Calu3 (cell line): ENCODE measurements around the gene SCN4A. TPM values are rescaled to one million over a fixed set of nuclear protein-coding genes. Genes with fewer than 3 reads are reported as not detected.
A peak's percentile ranks its signal among the peaks of the same experiment; 100 is the strongest.

ENCODE experiments used
- BruUV-seq: library from RNA; stranded (reverse); fragments of 400-500 nt; replicated peaks from 2 replicates; lab custom pipeline; 2021; lab: Mats Ljungman, UMichigan
- CTCF ChIA-PET: fragments of 300-600 bp; sonication (Branson Sonifier 250); formaldehyde crosslinking; loops from one replicate; lab custom pipeline; 2022; ENCODE audit warnings: antibody characterized with exemption; lab: Charles Lee
- DNase-seq: peaks from one replicate; pipeline ENCODE4 v3.0.0; 2022
- H3K27ac Mint-ChIP-seq: one replicate; pipeline ENCODE4 v1.8.0; 2022; ENCODE audit warnings: mixed read lengths; ENCODE audit not compliant: unreplicated experiment
- H3K27me3 Mint-ChIP-seq: one replicate; pipeline ENCODE4 v1.8.0; 2022; ENCODE audit warnings: mixed read lengths; ENCODE audit not compliant: unreplicated experiment
- H3K36me3 Mint-ChIP-seq: one replicate; pipeline ENCODE4 v1.8.0; 2022; ENCODE audit warnings: mild to moderate bottlenecking, moderate library complexity, mixed read lengths; ENCODE audit not compliant: insufficient read depth, unreplicated experiment
- H3K4me1 Mint-ChIP-seq: one replicate; pipeline ENCODE4 v1.8.0; 2022; ENCODE audit warnings: mild to moderate bottlenecking, low read depth, mixed read lengths; ENCODE audit not compliant: unreplicated experiment
- H3K4me3 Mint-ChIP-seq: one replicate; pipeline ENCODE4 v1.8.0; 2022; ENCODE audit warnings: mild to moderate bottlenecking, low read depth, moderate library complexity, mixed read lengths; ENCODE audit not compliant: unreplicated experiment
- H3K9me3 Mint-ChIP-seq: one replicate; pipeline ENCODE4 v1.8.0; 2022; ENCODE audit warnings: low read depth, mixed read lengths; ENCODE audit not compliant: unreplicated experiment
- intact Hi-C: fragments of 100-400 bp; cut with micrococcal nuclease; formaldehyde crosslinking; loops from one replicate; pipeline ENCODE4 v1.10.0; 2022; ENCODE audit not compliant: unreplicated experiment
- total RNA-seq: library from RNA; stranded (reverse); gene quantifications from 2 replicates; pipeline ENCODE4 v1.2.3, GENCODE V29; 2022
- TF ChIP-seq, protein P1 (sequence below): fragments of 200-600 bp; IDR thresholded peaks from one replicate; pipeline ENCODE4 v1.8.0; 2022; ENCODE audit warnings: antibody characterized with exemption; ENCODE audit not compliant: unreplicated experiment

SCN4A gene
- total RNA-seq, 1 experiment from 2014 or later, result not detected

GRCh38 chr17:63997341-63998048, 24.8 kb upstream of the SCN4A start:
- Mint-ChIP-seq H3K27ac (no peak overlapping the region), H3K4me1 (no peaks in the 10 kb centered on the region), H3K27me3 (peaks cover 57% of the 10 kb centered on the region), H3K9me3 (no peaks in the 10 kb centered on the region), H3K4me3 (peak overlapping the region; percentile 92), H3K36me3 (peaks cover 17% of the 10 kb centered on the region)
- CTCF ChIA-PET, result no interaction called here
- intact Hi-C loops, result no loop called here
- no TSS peak for BruUV-seq
- no peak for DNase-seq
- TF ChIP-seq, protein P1, sequence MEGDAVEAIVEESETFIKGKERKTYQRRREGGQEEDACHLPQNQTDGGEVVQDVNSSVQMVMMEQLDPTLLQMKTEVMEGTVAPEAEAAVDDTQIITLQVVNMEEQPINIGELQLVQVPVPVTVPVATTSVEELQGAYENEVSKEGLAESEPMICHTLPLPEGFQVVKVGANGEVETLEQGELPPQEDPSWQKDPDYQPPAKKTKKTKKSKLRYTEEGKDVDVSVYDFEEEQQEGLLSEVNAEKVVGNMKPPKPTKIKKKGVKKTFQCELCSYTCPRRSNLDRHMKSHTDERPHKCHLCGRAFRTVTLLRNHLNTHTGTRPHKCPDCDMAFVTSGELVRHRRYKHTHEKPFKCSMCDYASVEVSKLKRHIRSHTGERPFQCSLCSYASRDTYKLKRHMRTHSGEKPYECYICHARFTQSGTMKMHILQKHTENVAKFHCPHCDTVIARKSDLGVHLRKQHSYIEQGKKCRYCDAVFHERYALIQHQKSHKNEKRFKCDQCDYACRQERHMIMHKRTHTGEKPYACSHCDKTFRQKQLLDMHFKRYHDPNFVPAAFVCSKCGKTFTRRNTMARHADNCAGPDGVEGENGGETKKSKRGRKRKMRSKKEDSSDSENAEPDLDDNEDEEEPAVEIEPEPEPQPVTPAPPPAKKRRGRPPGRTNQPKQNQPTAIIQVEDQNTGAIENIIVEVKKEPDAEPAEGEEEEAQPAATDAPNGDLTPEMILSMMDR, result no peak

- no TSS peak for BruUV-seq
- CTCF ChIA-PET, result no interaction called here
- no peak overlapping the region for H3K27ac Mint-ChIP-seq
- H3K4me1 Mint-ChIP-seq, result no peaks in the 10 kb centered on the region
- DNase-seq, result no peak
- TF ChIP-seq, protein P1, result no peak
- H3K36me3 Mint-ChIP-seq, result peaks cover 17% of the 10 kb centered on the region
- peak overlapping the region; percentile 92 for H3K4me3 Mint-ChIP-seq
- H3K9me3 Mint-ChIP-seq, result no peaks in the 10 kb centered on the region
- intact Hi-C loops, result no loop called here
- H3K27me3 Mint-ChIP-seq, result peaks cover 66% of the 10 kb centered on the region
Measured at GRCh38 chr17:63996430-63997182, 23.9 kb upstream of the SCN4A start.

DNA sequence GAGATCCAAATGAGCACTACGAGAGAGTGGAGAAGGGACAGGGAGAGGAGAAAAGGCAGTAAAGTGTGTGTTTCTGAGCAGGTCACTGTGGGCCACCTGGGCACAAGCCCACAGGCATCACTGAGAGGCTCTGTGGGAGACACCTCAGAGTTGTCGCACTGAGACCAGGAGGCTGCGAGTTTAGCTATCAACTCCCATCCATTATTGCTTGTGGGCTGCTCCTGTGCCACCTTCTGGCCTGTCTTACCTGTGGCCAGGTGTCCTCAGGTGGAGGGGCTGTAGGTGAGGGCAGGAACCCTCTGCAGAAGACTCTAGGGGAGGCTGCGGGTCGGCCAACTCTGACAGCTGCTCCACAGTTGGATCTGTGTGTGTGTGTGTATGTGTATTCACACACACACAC, 22.9 kb upstream of the SCN4A start:
- TF ChIP-seq, protein P1, result no peak
- intact Hi-C loops, result no loop called here
- Mint-ChIP-seq H3K9me3 (no peaks in the 10 kb centered on the region), H3K4me3 (no peak overlapping the region), H3K4me1 (no peaks in the 10 kb centered on the region), H3K36me3 (peaks cover 17% of the 10 kb centered on the region), H3K27me3 (peaks cover 75% of the 10 kb centered on the region), H3K27ac (no peak overlapping the region)
- no peak for DNase-seq
- BruUV-seq, result no TSS peak
- CTCF ChIA-PET, result no interaction called here

- H3K4me1 Mint-ChIP-seq, result no peaks in the 10 kb centered on the region
- no TSS peak for BruUV-seq
- CTCF ChIA-PET, result interaction anchor here (0.6 kb wide), 1 partner anchor 225 kb away, joined by 6 read pairs; no protein-coding TSS in a partner anchor
- peaks cover 82% of the 10 kb centered on the region for H3K27me3 Mint-ChIP-seq
- peaks cover 8% of the 10 kb centered on the region for H3K36me3 Mint-ChIP-seq
- no peaks in the 10 kb centered on the region for H3K9me3 Mint-ChIP-seq
- intact Hi-C loops, result no loop called here
- DNase-seq, result no peak
- H3K4me3 Mint-ChIP-seq, result no peak overlapping the region
- H3K27ac Mint-ChIP-seq, result no peak overlapping the region
- TF ChIP-seq, protein P1, result no peak
Measured at GRCh38 chr17:63993368-63993985, 20.8 kb upstream of the SCN4A start.
